IMR-90 (cell line): ENCODE measurements around the gene TWIST2. TPM values are rescaled to one million over a fixed set of nuclear protein-coding genes. Genes with fewer than 3 reads are reported as not detected.

Source experiments
- ATAC-seq: fragments of 200-7000 bp; cut with Tn5 transposase; 2 replicates; pipeline ENCODE4 v1.9.1; 2020; ENCODE audit warnings: low read depth, mild to moderate bottlenecking, moderate library complexity
- BruUV-seq: library from RNA; stranded (reverse); fragments of 400-500 nt; replicated peaks from 2 replicates; lab custom pipeline; 2021; lab: Mats Ljungman, UMichigan
- CTCF ChIA-PET: fragments of 300-600 bp; formaldehyde crosslinking; extraction: SDS; loops from one replicate; lab custom pipeline; 2021; ENCODE audit warnings: antibody characterized with exemption; lab: Yijun Ruan, JAX
- POLR2A ChIA-PET: fragments of 300-600 bp; sonication (Branson Sonifier 250); formaldehyde crosslinking; loops from one replicate; lab custom pipeline; 2022; ENCODE audit warnings: antibody characterized with exemption; ENCODE audit not compliant: unreplicated experiment; lab: Charles Lee
- DNase-seq: peaks from one replicate; pipeline ENCODE4 v3.0.0; 2013
- H2AFZ ChIP-seq: replicated peaks from 2 replicates; pipeline ENCODE3; 2013; ENCODE audit warnings: low read length, mild to moderate bottlenecking; ENCODE audit not compliant: poor library complexity
- H2AK5ac ChIP-seq: 2 replicates; pipeline ENCODE4 v1.6.1; 2013; ENCODE audit warnings: low read depth, low read length, inconsistent platforms
- H2AK9ac ChIP-seq: replicated peaks from 2 replicates; pipeline ENCODE3; 2013; ENCODE audit warnings: mild to moderate bottlenecking, low read depth, low read length, moderate library complexity; ENCODE audit not compliant: poor library complexity
- H2BK120ac ChIP-seq: 2 replicates; pipeline ENCODE4 v1.6.1; 2013; ENCODE audit warnings: low read depth, low read length, inconsistent platforms
- H2BK15ac ChIP-seq: 3 replicates; pipeline ENCODE4 v1.6.1; 2013; ENCODE audit warnings: low read depth, low read length, inconsistent platforms
- H2BK20ac ChIP-seq: 2 replicates; pipeline ENCODE4 v1.6.1; 2013; ENCODE audit warnings: low read depth, mild to moderate bottlenecking, inconsistent platforms, low read length, moderate library complexity
- H2BK5ac ChIP-seq: 2 replicates; pipeline ENCODE4 v1.6.1; 2013; ENCODE audit warnings: mild to moderate bottlenecking, low read depth, low read length, inconsistent platforms; ENCODE audit not compliant: poor library complexity, severe bottlenecking
- H3K14ac ChIP-seq: replicated peaks from 2 replicates; pipeline ENCODE4 v1.6.1; 2013; ENCODE audit warnings: low read depth, low read length, inconsistent platforms
- H3K18ac ChIP-seq: 2 replicates; pipeline ENCODE4 v1.6.1; 2013; ENCODE audit warnings: low read depth, low read length, control low read depth
- H3K23ac ChIP-seq: 2 replicates; pipeline ENCODE4 v1.6.1; 2013; ENCODE audit warnings: low read depth, low read length, inconsistent platforms
- H3K27ac ChIP-seq: 2 replicates; pipeline ENCODE4 v1.5.1; 2013; ENCODE audit warnings: mild to moderate bottlenecking, control low read depth, low read length; ENCODE audit not compliant: insufficient read depth
- H3K27me3 ChIP-seq: 2 replicates; pipeline ENCODE4 v1.6.1; 2013; ENCODE audit warnings: low read length; ENCODE audit not compliant: control insufficient read depth, insufficient read depth
- H3K36me3 ChIP-seq: 2 replicates; pipeline ENCODE4 v1.6.1; 2013; ENCODE audit warnings: low read length, mixed read lengths; ENCODE audit not compliant: control insufficient read depth, insufficient read depth
- H3K4ac ChIP-seq: 2 replicates; pipeline ENCODE4 v1.6.1; 2013; ENCODE audit warnings: low read depth, low read length, inconsistent platforms
- H3K4me1 ChIP-seq: 2 replicates; pipeline ENCODE4 v1.6.1; 2013; ENCODE audit warnings: low read length, mixed read lengths; ENCODE audit not compliant: control insufficient read depth, insufficient read depth
- H3K4me2 ChIP-seq: 2 replicates; pipeline ENCODE4 v1.6.1; 2013; ENCODE audit warnings: low read depth, mild to moderate bottlenecking, control low read depth, low read length, moderate library complexity
- H3K4me3 ChIP-seq: 2 replicates; pipeline ENCODE4 v1.5.1; 2013; ENCODE audit warnings: low read depth, mild to moderate bottlenecking, control low read depth, low read length, moderate library complexity; ENCODE audit not compliant: insufficient read depth
- H3K56ac ChIP-seq: 2 replicates; pipeline ENCODE4 v1.6.1; 2013; ENCODE audit warnings: low read length, inconsistent platforms; ENCODE audit not compliant: insufficient read depth; ENCODE audit errors: extremely low read depth
- H3K79me1 ChIP-seq, 2 experiments: 2 replicates each; pipeline ENCODE4 v1.6.1; 2013; ENCODE audit warnings: low read length in 2 of 2, inconsistent platforms in 1 of 2, low read depth in 1 of 2
- H3K9ac ChIP-seq: 2 replicates; pipeline ENCODE4 v1.6.1; 2013; ENCODE audit warnings: low read depth, low read length, control low read depth
- H3K9me1 ChIP-seq: 2 replicates; pipeline ENCODE4 v1.6.1; 2013; ENCODE audit warnings: low read length, inconsistent platforms; ENCODE audit not compliant: insufficient read depth
- H3K9me3 ChIP-seq: 2 replicates; pipeline ENCODE4 v1.6.1; 2013; ENCODE audit warnings: low read length; ENCODE audit not compliant: control insufficient read depth, insufficient read depth
- H4K20me1 ChIP-seq: 2 replicates; pipeline ENCODE4 v1.6.1; 2013; ENCODE audit warnings: low read length, inconsistent platforms; ENCODE audit not compliant: insufficient read depth
- H4K5ac ChIP-seq: 2 replicates; pipeline ENCODE4 v1.6.1; 2013; ENCODE audit warnings: mild to moderate bottlenecking, low read depth, low read length, control low read depth
- H4K8ac ChIP-seq, 2 experiments: 2 replicates each; pipeline ENCODE4 v1.6.1; 2013; ENCODE audit warnings: low read depth in 2 of 2, low read length in 2 of 2, control low read depth in 1 of 2, inconsistent platforms in 1 of 2
- H4K91ac ChIP-seq: 2 replicates; pipeline ENCODE4 v1.6.1; 2013; ENCODE audit warnings: low read depth, low read length, inconsistent platforms; ENCODE audit not compliant: insufficient read depth
- CHD1 ChIP-seq: IDR thresholded peaks from 2 replicates; pipeline ENCODE4 v1.6.1; 2012; ENCODE audit warnings: low read depth, low read length, improper control_type of control experiment
- ELK1 ChIP-seq: fragments of 150-350 bp; IDR thresholded peaks from 2 replicates; pipeline ENCODE4 v1.6.1; 2016; ENCODE audit warnings: low read depth, mild to moderate bottlenecking, low read length, moderate library complexity, borderline replicate concordance
- FOS ChIP-seq: fragments of 150-350 bp; IDR thresholded peaks from 2 replicates; pipeline ENCODE4 v1.6.1; 2016; ENCODE audit warnings: low read depth, low read length
- MAFK ChIP-seq: IDR thresholded peaks from 2 replicates; pipeline ENCODE4 v1.6.1; 2012; ENCODE audit warnings: low read depth, low read length, improper control_type of control experiment
- MXI1 ChIP-seq: IDR thresholded peaks from 2 replicates; pipeline ENCODE4 v1.6.1; 2012; ENCODE audit warnings: low read depth, mild to moderate bottlenecking, low read length, moderate library complexity, borderline replicate concordance
- RCOR1 ChIP-seq: IDR thresholded peaks from 2 replicates; pipeline ENCODE4 v1.6.1; 2012; ENCODE audit warnings: mild to moderate bottlenecking, low read length, improper control_type of control experiment; ENCODE audit not compliant: insufficient replicate concordance
- SMC3 ChIP-seq: fragments of 150-350 bp; IDR thresholded peaks from 2 replicates; pipeline ENCODE4 v1.6.1; 2016; ENCODE audit warnings: low read depth, mild to moderate bottlenecking, antibody characterized with exemption, low read length, moderate library complexity
- USF2 ChIP-seq: fragments of 150-350 bp; IDR thresholded peaks from 2 replicates; pipeline ENCODE4 v1.6.1; 2017; ENCODE audit warnings: mild to moderate bottlenecking, antibody characterized with exemption, low read length, low read depth
- WGBS, 2 experiments: methylation state at CpG; one replicate each; pipeline versions ENCODE4 v1.1.5 to v1.1.7; 2013; ENCODE audit warnings: missing lambda C conversion rate in 2 of 2; ENCODE audit not compliant: insufficient read length in 1 of 2; ENCODE audit errors: extremely low coverage in 2 of 2; 5-methylcytosine and 5-hydroxymethylcytosine counted together
- dilution Hi-C: fragments of 300-500 bp; cut with HindIII; formaldehyde crosslinking; loops from one replicate; pipeline ENCODE4 v1.14.3; 2018; ENCODE audit warnings: low sequenced_read_pairs; ENCODE audit not compliant: unreplicated experiment
- in situ Hi-C: fragments of 300-500 bp; cut with MboI; formaldehyde crosslinking; loops from 3 replicates; pipeline ENCODE4 v1.14.3; 2019; ENCODE audit warnings: low sequenced_read_pairs, inconsistent platforms, mixed read lengths
- intact Hi-C: fragments of 100-400 bp; cut with micrococcal nuclease; formaldehyde crosslinking; loops from 2 replicates; pipeline ENCODE4 v1.10.0; 2022
- polyA plus RNA-seq, 3 experiments: library from polyadenylated mRNA; depleted of rRNA; stranded (reverse); fragments of >200 nt; gene quantifications; 2 replicates each; pipeline ENCODE4 v1.2.3, GENCODE V29; 2012; ENCODE audit warnings: low replicate concordance in 1 of 3
- total RNA-seq: library from RNA; depleted of rRNA; stranded (reverse); fragments of >200 nt; gene quantifications from 2 replicates; pipeline ENCODE4 v1.2.3, GENCODE V29; 2012
- TF ChIP-seq, protein P1 (sequence below): conservative IDR thresholded peaks from 2 replicates; pipeline ENCODE4 v1.5.1; 2012; ENCODE audit warnings: mild to moderate bottlenecking, low read depth, low read length, improper control_type of control experiment

The TWIST2 gene
- total and polyA plus RNA-seq, 2 of the 4 experiments (the other 2 are of a cell fraction) = 9.3 to 33.6 TPM

- no peak for TF ChIP-seq USF2
These were observed 21.6 kb downstream of the TWIST2 start (continued) for GRCh38 chr2:238869293-238870124.

- H2AFZ ChIP-seq = no peak overlapping the region
- DNase-seq (no peak), ATAC-seq (no peak)
- H3K9me1 ChIP-seq = peaks cover 52% of the 10 kb centered on the region
- H3K27ac ChIP-seq = peak overlapping the region; percentile 7; the same call in 1 of the 2 replicates
- H3K23ac ChIP-seq = no peak overlapping the region
- no peak overlapping the region; the same call in 1 of the 2 replicates for H4K5ac ChIP-seq
- in situ Hi-C loops (no loop called here), dilution Hi-C loops (no loop called here), intact Hi-C loops (no loop called here)
- no peak overlapping the region for H3K9ac ChIP-seq
- no peak overlapping the region; the same call in 1 of the 2 replicates for H2BK20ac ChIP-seq
- peak overlapping the region; percentile 36; the same call in 1 of the 2 replicates for H3K4ac ChIP-seq
- no peak overlapping the region for H3K18ac ChIP-seq
- H3K36me3 ChIP-seq = peaks cover 15% of the 10 kb centered on the region
- H2BK15ac ChIP-seq = no peak overlapping the region
- CTCF ChIA-PET = no interaction called here
- H2BK120ac ChIP-seq = no peak overlapping the region
- H2BK5ac ChIP-seq = peak overlapping the region; percentile 83
- peak overlapping the region; percentile 68; the same call in 1 of the 2 replicates for H3K14ac ChIP-seq
- H3K79me1 ChIP-seq = peaks cover 26 to 80% of the 10 kb centered on the region in 2 experiments
- H4K8ac ChIP-seq = no peak overlapping the region; a peak in 1 of 4 replicates
- no peak overlapping the region for H3K4me3 ChIP-seq
- no peak overlapping the region for H4K91ac ChIP-seq
- H3K27me3 ChIP-seq = no peaks in the 10 kb centered on the region
- H3K56ac ChIP-seq = no peak overlapping the region
- H2AK9ac ChIP-seq = no peak overlapping the region
- no peaks in the 10 kb centered on the region for H3K9me3 ChIP-seq
- 100% methylated on average over 1 of the region's 3 CpGs; no CpG with 5 or more reads in 1 of the 2 experiments for WGBS, 2 experiments
- no peak overlapping the region for H3K4me2 ChIP-seq
- H3K4me1 ChIP-seq = peaks cover 33% of the 10 kb centered on the region
- POLR2A ChIA-PET = no interaction called here
- TF ChIP-seq SMC3 (no peak), CHD1 (no peak), MAFK (no peak), FOS (no peak), USF2 (no peak), RCOR1 (no peak), MXI1 (no peak), ELK1 (no peak)
- TF ChIP-seq, protein P1, sequence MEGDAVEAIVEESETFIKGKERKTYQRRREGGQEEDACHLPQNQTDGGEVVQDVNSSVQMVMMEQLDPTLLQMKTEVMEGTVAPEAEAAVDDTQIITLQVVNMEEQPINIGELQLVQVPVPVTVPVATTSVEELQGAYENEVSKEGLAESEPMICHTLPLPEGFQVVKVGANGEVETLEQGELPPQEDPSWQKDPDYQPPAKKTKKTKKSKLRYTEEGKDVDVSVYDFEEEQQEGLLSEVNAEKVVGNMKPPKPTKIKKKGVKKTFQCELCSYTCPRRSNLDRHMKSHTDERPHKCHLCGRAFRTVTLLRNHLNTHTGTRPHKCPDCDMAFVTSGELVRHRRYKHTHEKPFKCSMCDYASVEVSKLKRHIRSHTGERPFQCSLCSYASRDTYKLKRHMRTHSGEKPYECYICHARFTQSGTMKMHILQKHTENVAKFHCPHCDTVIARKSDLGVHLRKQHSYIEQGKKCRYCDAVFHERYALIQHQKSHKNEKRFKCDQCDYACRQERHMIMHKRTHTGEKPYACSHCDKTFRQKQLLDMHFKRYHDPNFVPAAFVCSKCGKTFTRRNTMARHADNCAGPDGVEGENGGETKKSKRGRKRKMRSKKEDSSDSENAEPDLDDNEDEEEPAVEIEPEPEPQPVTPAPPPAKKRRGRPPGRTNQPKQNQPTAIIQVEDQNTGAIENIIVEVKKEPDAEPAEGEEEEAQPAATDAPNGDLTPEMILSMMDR = no peak
- H4K20me1 ChIP-seq = peaks cover 3% of the 10 kb centered on the region; the same call in 1 of the 2 replicates
- H2AK5ac ChIP-seq = peak overlapping the region; percentile 95
- no TSS peak for BruUV-seq
These were observed 22.4 kb downstream of the TWIST2 start for GRCh38 chr2:238870261-238870660.
